Medulla oblongata (tissue), 1 donor: ENCODE results near the gene DACT1.
A peak's percentile ranks its signal among the peaks of the same experiment; 100 is the strongest.
"Not testable (repeated sequence)": the region's sequence is repeated elsewhere in the genome, so short reads cannot be mapped to it uniquely, and the experiment has no call there.

ENCODE experiments used
- DNase-seq: peaks from one replicate; pipeline ENCODE4 v3.0.0-alpha.2; 2015; ENCODE audit errors: extremely low spot score

DACT1 gene

GRCh38 chr14:58637391-58638230 lies at the start of gene DACT1:
Gene DACT1 (plus strand): TSS chr14:58637962. CDS start chr14:58638203, 241 bp downstream.
- DNase-seq, result peak; percentile 80

GRCh38 chr14:58588321-58588720 lies 49.4 kb upstream of the DACT1 start:
- DNase-seq, result not testable (repeated sequence)

GRCh38 chr14:58593977-58594376 lies 43.8 kb upstream of the DACT1 start:
- no peak for DNase-seq

GRCh38 chr14:58597041-58597440 lies 40.7 kb upstream of the DACT1 start:
- no peak for DNase-seq

- DNase-seq, result no peak
Observed at GRCh38 chr14:58598028-58598803, 39.5 kb upstream of the DACT1 start.

- DNase-seq, result no peak
Observed at GRCh38 chr14:58598804-58599525, 38.8 kb upstream of the DACT1 start.

- DNase-seq, result no peak
Observed at GRCh38 chr14:58599707-58600106, 38.1 kb upstream of the DACT1 start.

- no peak for DNase-seq
Observed at GRCh38 chr14:58605465-58605864, 32.3 kb upstream of the DACT1 start.

GRCh38 chr14:58607131-58607951 lies 30.4 kb upstream of the DACT1 start:
- peak; percentile 49 for DNase-seq

GRCh38 chr14:58607952-58608317 lies 29.8 kb upstream of the DACT1 start:
- no peak for DNase-seq

- DNase-seq, result no peak
Observed at GRCh38 chr14:58617619-58618018, 20.1 kb upstream of the DACT1 start.

GRCh38 chr14:58620011-58620410 lies 17.8 kb upstream of the DACT1 start:
- DNase-seq, result no peak

GRCh38 chr14:58625438-58625837 lies 12.3 kb upstream of the DACT1 start:
- no peak for DNase-seq

GRCh38 chr14:58626431-58626831 lies 11.3 kb upstream of the DACT1 start:
- DNase-seq, result no peak

- DNase-seq, result no peak
Observed at GRCh38 chr14:58628406-58628805, 9.4 kb upstream of the DACT1 start.

GRCh38 chr14:58629281-58629680 lies 8.5 kb upstream of the DACT1 start:
- peak; percentile 48 for DNase-seq

GRCh38 chr14:58631732-58632131 lies 6.0 kb upstream of the DACT1 start:
- no peak for DNase-seq

- DNase-seq, result no peak
Observed at GRCh38 chr14:58633831-58634230, 3.9 kb upstream of the DACT1 start.

GRCh38 chr14:58634406-58635090 lies 3.2 kb upstream of the DACT1 start:
- DNase-seq, result no peak

GRCh38 chr14:58635091-58635830 lies 2.5 kb upstream of the DACT1 start:
- peak; percentile 19 for DNase-seq
